Left ventricle myocardium inferior (tissue), 1 donor: ENCODE data around the gene PPP2R2B. TPM values are rescaled to one million over a fixed set of nuclear protein-coding genes. Genes with fewer than 3 reads are reported as not detected.
"Not testable (repeated sequence)": the region's sequence is repeated elsewhere in the genome, so short reads cannot be mapped to it uniquely, and the experiment has no call there.

Experiments used
- DNase-seq: peaks from one replicate; pipeline ENCODE4 v3.0.0-alpha.2; 2020
- H3K27ac ChIP-seq: fragments of 200-600 bp; replicated peaks from 2 replicates; pipeline ENCODE4 v1.8.0; 2021
- H3K27me3 ChIP-seq: fragments of 200-600 bp; 2 replicates; pipeline ENCODE4 v1.8.0; 2021; ENCODE audit warnings: low read depth
- H3K36me3 ChIP-seq: fragments of 200-600 bp; 2 replicates; pipeline ENCODE4 v1.8.0; 2021
- H3K4me1 ChIP-seq: fragments of 200-600 bp; 2 replicates; pipeline ENCODE4 v1.8.0; 2021
- H3K4me3 ChIP-seq: fragments of 200-600 bp; 2 replicates; pipeline ENCODE4 v1.8.0; 2021; ENCODE audit warnings: mild to moderate bottlenecking, moderate library complexity
- H3K9me3 ChIP-seq: fragments of 200-600 bp; replicated peaks from 2 replicates; pipeline ENCODE4 v1.8.0; 2021
- intact Hi-C: fragments of 100-400 bp; cut with micrococcal nuclease; formaldehyde crosslinking; loops from one replicate; pipeline ENCODE4 v1.11.0; 2022
- total RNA-seq: library from RNA; stranded (reverse); fragmentation: NEBNext Ultra II Directional; extraction: Animal tissue kit (Norgen Biotek cat#: 25700); gene quantifications from one replicate; pipeline ENCODE4 v1.2.1, GENCODE V29; 2021
- TF ChIP-seq, protein P1 (sequence below): fragments of 200-600 bp; IDR thresholded peaks from 2 replicates; pipeline ENCODE4 v1.8.0; 2021; ENCODE audit warnings: antibody characterized with exemption, mild to moderate bottlenecking, borderline replicate concordance
- donor health status: DM: no; HTN: yes; CAD: no; lungs with severe emphysema.

The PPP2R2B gene
- total RNA-seq, 1 donor from 2014 or later, result 0.11 TPM

GRCh38 chr5:146560205-146560812 lies 318.2 kb downstream of the PPP2R2B start:
- peaks cover 13% of the 10 kb centered on the region for H3K27me3 ChIP-seq
- no peaks in the 10 kb centered on the region for H3K9me3 ChIP-seq
- no peak for DNase-seq
- intact Hi-C loops, result no loop called here
- H3K4me3 ChIP-seq, result no peak overlapping the region
- TF ChIP-seq, protein P1, sequence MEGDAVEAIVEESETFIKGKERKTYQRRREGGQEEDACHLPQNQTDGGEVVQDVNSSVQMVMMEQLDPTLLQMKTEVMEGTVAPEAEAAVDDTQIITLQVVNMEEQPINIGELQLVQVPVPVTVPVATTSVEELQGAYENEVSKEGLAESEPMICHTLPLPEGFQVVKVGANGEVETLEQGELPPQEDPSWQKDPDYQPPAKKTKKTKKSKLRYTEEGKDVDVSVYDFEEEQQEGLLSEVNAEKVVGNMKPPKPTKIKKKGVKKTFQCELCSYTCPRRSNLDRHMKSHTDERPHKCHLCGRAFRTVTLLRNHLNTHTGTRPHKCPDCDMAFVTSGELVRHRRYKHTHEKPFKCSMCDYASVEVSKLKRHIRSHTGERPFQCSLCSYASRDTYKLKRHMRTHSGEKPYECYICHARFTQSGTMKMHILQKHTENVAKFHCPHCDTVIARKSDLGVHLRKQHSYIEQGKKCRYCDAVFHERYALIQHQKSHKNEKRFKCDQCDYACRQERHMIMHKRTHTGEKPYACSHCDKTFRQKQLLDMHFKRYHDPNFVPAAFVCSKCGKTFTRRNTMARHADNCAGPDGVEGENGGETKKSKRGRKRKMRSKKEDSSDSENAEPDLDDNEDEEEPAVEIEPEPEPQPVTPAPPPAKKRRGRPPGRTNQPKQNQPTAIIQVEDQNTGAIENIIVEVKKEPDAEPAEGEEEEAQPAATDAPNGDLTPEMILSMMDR, result no peak
- H3K4me1 ChIP-seq, result no peaks in the 10 kb centered on the region
- H3K27ac ChIP-seq, result no peak overlapping the region
- no peaks in the 10 kb centered on the region for H3K36me3 ChIP-seq

DNA sequence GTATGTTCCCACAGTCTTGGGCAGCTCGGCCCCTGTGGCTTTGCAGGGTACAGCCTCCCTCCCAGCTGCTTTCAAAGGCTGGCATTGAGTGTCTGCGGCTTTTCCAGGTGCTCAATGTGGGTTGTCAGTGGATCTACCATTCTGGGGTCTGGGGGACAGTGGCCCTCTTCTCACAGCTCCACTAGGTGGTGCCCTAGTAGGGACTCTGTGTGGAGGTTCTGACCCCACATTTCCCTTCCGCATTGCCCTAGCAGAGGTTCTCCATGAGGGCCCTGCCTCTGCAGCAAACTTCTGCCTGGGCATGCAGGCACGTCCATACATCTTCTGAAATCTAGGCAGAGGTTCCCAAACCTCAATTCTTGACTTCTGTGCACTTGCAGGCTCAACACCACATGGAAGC lies 321.7 kb downstream of the PPP2R2B start:
- H3K9me3 ChIP-seq, H3K4me3 ChIP-seq, DNase-seq, H3K27ac ChIP-seq, H3K4me1 ChIP-seq, H3K36me3 ChIP-seq, intact Hi-C loops: not testable (repeated sequence)
- H3K27me3 ChIP-seq, result peaks cover 21% of the 10 kb centered on the region

- Histone ChIP-seq H3K9me3 (no peaks in the 10 kb centered on the region), H3K4me3 (no peak overlapping the region), H3K36me3 (no peaks in the 10 kb centered on the region), H3K27me3 (peaks cover 38% of the 10 kb centered on the region), H3K27ac (no peak overlapping the region), H3K4me1 (no peaks in the 10 kb centered on the region)
- TF ChIP-seq, protein P1, result no peak
- intact Hi-C loops, result no loop called here
- no peak for DNase-seq
These were observed 325.1 kb downstream of the PPP2R2B start for GRCh38 chr5:146553446-146553845.

- Histone ChIP-seq H3K9me3 (no peaks in the 10 kb centered on the region), H3K27ac (no peak overlapping the region), H3K27me3 (peaks cover 36% of the 10 kb centered on the region), H3K4me1 (no peaks in the 10 kb centered on the region), H3K36me3 (no peaks in the 10 kb centered on the region), H3K4me3 (no peak overlapping the region)
- no peak for DNase-seq
- intact Hi-C loops, result no loop called here
- TF ChIP-seq, protein P1, result no peak
These were observed 328.9 kb downstream of the PPP2R2B start for GRCh38 chr5:146549615-146550014.

GRCh38 chr5:146548781-146549449 lies 329.6 kb downstream of the PPP2R2B start:
- Histone ChIP-seq H3K4me1 (no peaks in the 10 kb centered on the region), H3K4me3 (no peak overlapping the region), H3K36me3 (no peaks in the 10 kb centered on the region), H3K27ac (no peak overlapping the region), H3K27me3 (peaks cover 36% of the 10 kb centered on the region), H3K9me3 (no peaks in the 10 kb centered on the region)
- no peak for DNase-seq
- intact Hi-C loops, result no loop called here
- TF ChIP-seq, protein P1, result no peak

- no peaks in the 10 kb centered on the region for H3K4me1 ChIP-seq
- H3K4me3 ChIP-seq, result no peak overlapping the region
- peaks cover 29% of the 10 kb centered on the region for H3K27me3 ChIP-seq
- TF ChIP-seq, protein P1, result no peak
- intact Hi-C loops, result loop anchor here (5.0 kb wide), 1 partner anchor 423 kb away; no protein-coding TSS in a partner anchor
- H3K27ac ChIP-seq, result no peak overlapping the region
- no peak for DNase-seq
- no peaks in the 10 kb centered on the region for H3K36me3 ChIP-seq
- no peaks in the 10 kb centered on the region for H3K9me3 ChIP-seq
These were observed 334.3 kb downstream of the PPP2R2B start for GRCh38 chr5:146544232-146544631.
